Brain microvascular endothelial cell (primary cell): ENCODE data around the gene CEP78.

ENCODE experiments used
- DNase-seq: peaks from one replicate; pipeline ENCODE4 v3.0.0-alpha.2; 2020
- H3K27ac ChIP-seq: fragments of 250-450 bp; sonication (Bioruptor Pico); 2 replicates; pipeline ENCODE4 v1.5.1; 2020; ENCODE audit warnings: mild to moderate bottlenecking, moderate library complexity
- H3K27me3 ChIP-seq: fragments of 250-450 bp; sonication (Bioruptor Pico); replicated peaks from 2 replicates; pipeline ENCODE4 v1.5.1; 2020; ENCODE audit warnings: mild to moderate bottlenecking
- H3K36me3 ChIP-seq: fragments of 250-450 bp; sonication (Bioruptor Pico); replicated peaks from 2 replicates; pipeline ENCODE4 v1.5.1; 2020; ENCODE audit warnings: mild to moderate bottlenecking
- H3K4me3 ChIP-seq: 2 replicates; pipeline ENCODE4 v1.5.1; 2011; ENCODE audit warnings: low read depth, mild to moderate bottlenecking, control low read depth, low read length, moderate library complexity
- in situ Hi-C: cut with HindIII; loops from 2 replicates; pipeline ENCODE4 v1.10.0; 2017; ENCODE audit warnings: low sequenced_read_pairs, low pct_ligation_motif_present
- TF ChIP-seq, protein P1 (sequence below): IDR thresholded peaks from 2 replicates; pipeline ENCODE4 v1.5.1; 2011; ENCODE audit warnings: low read depth, mild to moderate bottlenecking, moderate library complexity, low read length, control low read depth, inconsistent platforms; ENCODE audit errors: missing control alignments

The CEP78 gene

DNA sequence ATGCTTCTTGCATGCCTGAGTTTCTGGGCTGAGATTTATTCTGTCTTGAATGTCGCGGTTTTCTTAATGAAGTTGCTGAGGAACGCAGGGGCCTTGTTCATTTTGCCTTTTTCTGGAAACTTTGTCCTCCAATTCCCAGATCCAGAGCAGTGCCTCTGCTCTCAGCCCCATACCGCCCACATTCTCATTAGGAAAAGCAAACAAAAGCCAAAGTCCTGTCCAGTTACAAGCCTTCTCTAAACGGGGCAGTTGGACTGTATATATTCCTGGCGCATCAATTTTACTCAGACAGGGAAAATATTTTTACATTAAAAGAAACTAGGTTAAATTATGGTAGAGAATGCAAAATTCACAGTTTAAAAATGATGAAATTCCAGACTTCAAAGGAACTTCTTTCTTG lies 59.9 kb downstream of the CEP78 start:
- Histone ChIP-seq H3K4me3 (peak overlapping the region; percentile 88), H3K27ac (no peak overlapping the region), H3K27me3 (no peaks in the 10 kb centered on the region), H3K36me3 (no peaks in the 10 kb centered on the region)
- in situ Hi-C loops = no loop called here
- DNase-seq = no peak
- TF ChIP-seq, protein P1, sequence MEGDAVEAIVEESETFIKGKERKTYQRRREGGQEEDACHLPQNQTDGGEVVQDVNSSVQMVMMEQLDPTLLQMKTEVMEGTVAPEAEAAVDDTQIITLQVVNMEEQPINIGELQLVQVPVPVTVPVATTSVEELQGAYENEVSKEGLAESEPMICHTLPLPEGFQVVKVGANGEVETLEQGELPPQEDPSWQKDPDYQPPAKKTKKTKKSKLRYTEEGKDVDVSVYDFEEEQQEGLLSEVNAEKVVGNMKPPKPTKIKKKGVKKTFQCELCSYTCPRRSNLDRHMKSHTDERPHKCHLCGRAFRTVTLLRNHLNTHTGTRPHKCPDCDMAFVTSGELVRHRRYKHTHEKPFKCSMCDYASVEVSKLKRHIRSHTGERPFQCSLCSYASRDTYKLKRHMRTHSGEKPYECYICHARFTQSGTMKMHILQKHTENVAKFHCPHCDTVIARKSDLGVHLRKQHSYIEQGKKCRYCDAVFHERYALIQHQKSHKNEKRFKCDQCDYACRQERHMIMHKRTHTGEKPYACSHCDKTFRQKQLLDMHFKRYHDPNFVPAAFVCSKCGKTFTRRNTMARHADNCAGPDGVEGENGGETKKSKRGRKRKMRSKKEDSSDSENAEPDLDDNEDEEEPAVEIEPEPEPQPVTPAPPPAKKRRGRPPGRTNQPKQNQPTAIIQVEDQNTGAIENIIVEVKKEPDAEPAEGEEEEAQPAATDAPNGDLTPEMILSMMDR = no peak

DNA sequence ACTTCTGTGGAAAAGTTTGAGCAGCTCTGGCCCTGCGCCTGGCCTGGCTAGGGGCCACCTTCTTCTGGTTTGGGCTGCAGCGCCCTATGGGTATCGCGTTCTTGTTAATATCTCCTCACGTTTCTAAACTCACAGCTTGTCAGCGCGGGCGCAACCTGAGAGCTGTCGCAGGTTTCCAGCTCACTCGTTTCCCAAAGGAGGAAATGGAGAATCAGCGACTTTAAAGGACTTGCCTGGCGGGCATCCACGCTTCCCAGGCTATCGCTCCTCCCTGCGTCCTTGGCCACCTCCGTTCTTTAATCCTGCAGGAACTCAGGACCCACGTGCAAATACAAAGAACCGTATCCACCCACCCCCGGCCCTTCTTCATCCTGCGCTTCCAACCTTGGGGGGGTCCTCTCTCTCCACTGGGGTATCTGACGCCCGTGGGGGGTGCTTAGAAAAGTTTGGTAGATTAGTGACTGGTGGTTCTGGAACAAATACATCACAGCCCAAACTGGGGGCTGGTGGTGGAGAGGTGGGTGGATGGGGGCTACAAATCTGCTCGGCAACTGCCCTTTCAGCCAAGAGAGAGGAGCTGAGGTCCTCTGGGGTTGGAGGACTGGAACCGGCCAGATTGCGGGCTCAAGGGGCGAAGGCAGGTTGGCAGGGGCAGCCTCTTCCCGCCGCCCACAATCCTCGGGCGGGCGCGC lies 60.5 kb downstream of the CEP78 start:
- no peaks in the 10 kb centered on the region for H3K36me3 ChIP-seq
- peak overlapping the region; percentile 67 for H3K27ac ChIP-seq
- peak overlapping the region; percentile 88 for H3K4me3 ChIP-seq
- no peaks in the 10 kb centered on the region for H3K27me3 ChIP-seq
- no peak for DNase-seq
- in situ Hi-C loops = no loop called here
- TF ChIP-seq, protein P1 = no peak

DNA sequence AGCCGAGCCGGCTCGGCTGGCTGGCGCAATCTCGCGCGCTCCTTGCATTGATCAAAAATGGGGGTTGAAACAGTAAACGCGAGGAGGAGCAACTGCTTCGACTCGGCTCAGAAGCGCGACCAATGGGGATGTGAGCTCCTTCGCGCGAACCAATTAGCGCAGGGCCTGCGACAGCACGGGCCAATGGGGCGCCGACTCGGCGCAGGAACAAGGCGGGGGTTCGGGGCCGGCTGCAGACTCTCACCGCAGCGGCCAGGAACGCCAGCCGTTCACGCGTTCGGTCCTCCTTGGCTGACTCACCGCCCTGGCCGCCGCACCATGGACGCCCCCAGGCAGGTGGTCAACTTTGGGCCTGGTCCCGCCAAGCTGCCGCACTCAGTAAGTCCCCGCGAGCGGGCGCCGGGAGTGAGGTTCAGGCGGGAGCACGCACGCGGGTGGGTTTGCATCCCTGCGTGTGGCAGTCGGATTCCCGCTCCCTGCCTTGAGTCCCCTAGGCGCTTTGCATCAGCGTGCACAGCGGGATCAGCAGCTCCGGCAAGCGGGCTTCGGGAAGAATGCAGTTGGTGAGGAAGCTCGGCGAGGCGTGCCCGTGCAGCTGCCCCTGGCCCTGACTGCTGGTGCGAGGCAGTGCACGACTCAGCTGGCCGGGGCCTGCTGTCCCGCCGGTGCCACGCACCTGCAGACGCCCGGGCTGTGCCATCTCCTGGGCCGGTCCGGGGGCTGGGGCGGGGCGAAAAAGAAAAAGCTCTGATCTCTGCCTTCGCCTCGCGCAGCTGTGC lies 61.2 kb downstream of the CEP78 start, which contains the start of gene PSAT1:
PSAT1 (plus strand) TSS at position 233 of the 779 bp plus-strand sequence; CDS start at position 319, 86 bp downstream.
- Histone ChIP-seq H3K27me3 (no peaks in the 10 kb centered on the region), H3K4me3 (peak within 1 kb of the TSS; percentile 88), H3K27ac (peak within 1 kb of the TSS; percentile 69), H3K36me3 (no peaks in the 10 kb centered on the region)
- in situ Hi-C loops = no loop called here
- peak; percentile 95 for DNase-seq
- TF ChIP-seq, protein P1 = no peak

DNA sequence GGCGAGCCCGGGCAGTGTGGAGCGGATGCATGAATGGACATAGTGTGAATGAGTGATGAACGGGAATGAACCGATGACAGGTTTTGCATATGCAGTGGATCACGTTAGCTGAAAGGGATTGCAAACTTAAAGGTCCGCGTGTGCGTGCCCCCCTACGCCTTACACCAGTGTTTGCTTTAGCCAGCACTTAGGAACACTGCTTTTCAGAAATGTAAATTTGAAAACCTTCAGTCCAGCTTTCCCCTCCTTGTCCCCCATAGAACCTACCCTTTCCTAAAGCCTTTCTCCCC lies 61.7 kb downstream of the CEP78 start:
- no peaks in the 10 kb centered on the region for H3K36me3 ChIP-seq
- peak overlapping the region; percentile 69 for H3K27ac ChIP-seq
- TF ChIP-seq, protein P1 = no peak
- in situ Hi-C loops = no loop called here
- peak; percentile 28 for DNase-seq
- H3K27me3 ChIP-seq = no peaks in the 10 kb centered on the region
- peak overlapping the region; percentile 88 for H3K4me3 ChIP-seq

DNA sequence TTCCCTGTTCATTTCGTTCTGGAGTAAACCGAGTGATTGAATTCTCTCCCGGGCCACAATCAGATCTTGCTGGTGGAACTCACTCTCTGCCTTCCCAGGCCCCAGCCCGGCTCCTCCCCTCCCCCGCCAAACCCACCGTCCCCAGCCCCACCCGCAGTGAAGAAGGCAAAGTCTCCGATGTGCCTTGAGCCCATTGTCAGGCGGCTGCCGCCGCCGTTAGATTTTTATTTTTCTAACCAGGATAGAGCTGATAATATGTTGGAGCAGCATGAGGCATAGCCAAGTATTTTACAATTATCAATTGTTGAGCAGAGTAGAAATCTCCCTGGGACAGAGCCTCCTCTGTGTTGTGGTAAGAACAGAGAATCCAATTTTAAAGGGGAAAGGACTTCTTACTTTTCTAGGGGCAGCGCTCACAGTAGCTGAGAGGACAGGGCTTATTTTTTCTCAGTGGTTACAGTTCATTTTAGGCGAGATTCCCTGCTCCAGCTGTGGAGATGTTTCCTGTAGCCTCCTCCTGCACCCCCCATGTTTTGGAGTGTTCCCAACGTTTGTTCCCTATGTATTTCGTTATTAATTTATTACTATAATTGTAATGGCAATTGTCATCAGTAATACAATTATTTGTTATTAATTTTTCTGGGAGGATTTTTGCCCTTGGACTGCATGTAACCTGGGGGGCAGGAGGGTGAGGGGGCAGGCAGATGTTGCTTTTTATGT lies 62.3 kb downstream of the CEP78 start:
- DNase-seq = no peak

More for the DNA sequence above, 62.3 kb downstream of the CEP78 start:
- Histone ChIP-seq H3K27me3 (no peaks in the 10 kb centered on the region), H3K36me3 (no peaks in the 10 kb centered on the region), H3K4me3 (peak overlapping the region; percentile 88), H3K27ac (no peak overlapping the region)
- TF ChIP-seq, protein P1 = no peak
- in situ Hi-C loops = no loop called here
